ENCODE measurements around the gene PLA1A.

PLA1A gene

DNA sequence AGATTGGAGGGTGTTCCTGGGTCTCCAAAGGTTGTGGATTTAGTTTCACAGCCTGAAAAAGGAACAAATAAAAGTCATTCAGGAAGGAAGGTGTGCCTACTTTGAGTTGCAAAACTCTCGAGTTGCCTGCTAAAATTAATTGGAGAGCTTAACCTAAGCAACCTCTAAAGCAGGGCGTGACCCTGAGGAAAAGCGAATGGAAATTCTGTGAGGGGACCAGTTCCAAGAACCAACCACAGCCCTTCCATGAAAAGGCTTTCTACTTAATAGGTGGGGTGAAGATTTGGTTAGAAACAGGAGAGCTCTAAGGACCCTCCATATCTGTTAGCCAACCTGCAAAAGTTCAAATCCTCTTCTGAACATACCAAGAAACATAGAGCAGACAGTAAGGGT is 39.8 kb upstream of the PLA1A start:
- no peak for TF ChIP-seq FOXP2 (optimal IDR thresholded peaks at IDR 0.05; ENCODE audit: borderline replicate concordance, extremely low read depth, extremely low read length, insufficient read depth)
- no peak for TF ChIP-seq SIN3A (IDR thresholded peaks at IDR 0.05; ENCODE audit: borderline replicate concordance, insufficient read depth, low read length)
- TF ChIP-seq REST (IDR thresholded peaks at IDR 0.05; ENCODE audit: insufficient read depth in 1 of 2, low read depth in 2 of 2, low read length in 2 of 2), result no peak
- no peak for TF ChIP-seq TAF1 (IDR thresholded peaks at IDR 0.05; ENCODE audit: borderline replicate concordance, insufficient read depth, low read length)
- TF ChIP-seq POLR2AphosphoS5 (IDR thresholded peaks at IDR 0.05; ENCODE audit: low read depth, low read length), result no peak

DNA sequence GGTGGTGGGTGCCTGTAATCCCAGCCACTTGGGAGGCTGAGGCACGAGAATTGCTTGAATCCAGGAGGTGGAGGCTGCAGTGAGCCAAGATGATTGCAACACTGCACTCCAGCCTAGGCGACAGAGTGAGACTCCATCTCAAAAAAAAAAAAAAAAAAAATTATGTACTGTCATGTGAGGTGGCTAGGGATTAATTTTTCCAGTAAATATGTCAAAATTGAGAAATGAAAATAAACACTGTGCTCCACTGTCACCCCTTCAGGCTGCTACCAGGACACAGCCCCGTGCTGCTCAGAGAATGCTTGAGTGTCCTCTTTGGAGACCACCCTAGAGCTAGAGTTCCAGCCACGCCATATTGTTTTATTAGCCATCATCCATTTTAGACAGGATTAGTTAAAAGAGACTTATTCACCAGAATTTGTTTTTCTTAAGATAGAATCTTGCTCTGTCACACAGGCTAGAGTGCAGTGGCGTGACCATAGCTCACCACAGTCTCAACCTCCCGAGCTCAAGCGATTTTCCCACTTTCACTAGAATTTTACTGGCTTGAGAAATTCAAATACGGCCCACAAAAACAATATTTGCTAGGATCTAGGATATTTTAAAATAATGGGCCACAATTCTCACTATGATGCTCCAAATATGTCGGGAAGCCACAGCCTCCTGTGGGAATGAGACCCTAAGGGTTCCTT is 38.9 kb upstream of the PLA1A start:
- no peak for TF ChIP-seq SIN3A (IDR thresholded peaks at IDR 0.05; ENCODE audit: borderline replicate concordance, insufficient read depth, low read length)
- TF ChIP-seq POLR2AphosphoS5 (IDR thresholded peaks at IDR 0.05; ENCODE audit: low read depth, low read length), result no peak
- TF ChIP-seq FOXP2 (optimal IDR thresholded peaks at IDR 0.05; ENCODE audit: borderline replicate concordance, extremely low read depth, extremely low read length, insufficient read depth), result no peak
- TF ChIP-seq REST (IDR thresholded peaks at IDR 0.05; ENCODE audit: insufficient read depth in 1 of 2, low read depth in 2 of 2, low read length in 2 of 2), result no peak

- TF ChIP-seq TAF1 (IDR thresholded peaks at IDR 0.05; ENCODE audit: borderline replicate concordance, insufficient read depth, low read length), result no peak
- TF ChIP-seq POLR2AphosphoS5 (IDR thresholded peaks at IDR 0.05; ENCODE audit: low read depth, low read length), result no peak
- no peak for TF ChIP-seq SIN3A (IDR thresholded peaks at IDR 0.05; ENCODE audit: borderline replicate concordance, insufficient read depth, low read length)
- no peak for TF ChIP-seq REST (IDR thresholded peaks at IDR 0.05; ENCODE audit: insufficient read depth in 1 of 2, low read depth in 2 of 2, low read length in 2 of 2)
- no peak for TF ChIP-seq FOXP2 (optimal IDR thresholded peaks at IDR 0.05; ENCODE audit: borderline replicate concordance, extremely low read depth, extremely low read length, insufficient read depth)
Measured at GRCh38 chr3:119559441-119559963, 38.2 kb upstream of the PLA1A start, which contains the start of gene CD80. Gene CD80, minus strand, starts transcription at chr3:119559614. Its CDS starts 1,886 bp downstream, at chr3:119557728.

GRCh38 chr3:119560160-119560559 is 37.5 kb upstream of the PLA1A start:
- TF ChIP-seq FOXP2 (optimal IDR thresholded peaks at IDR 0.05; ENCODE audit: borderline replicate concordance, extremely low read depth, extremely low read length, insufficient read depth) (no peak), POLR2AphosphoS5 (IDR thresholded peaks at IDR 0.05; ENCODE audit: low read depth, low read length) (no peak)

DNA sequence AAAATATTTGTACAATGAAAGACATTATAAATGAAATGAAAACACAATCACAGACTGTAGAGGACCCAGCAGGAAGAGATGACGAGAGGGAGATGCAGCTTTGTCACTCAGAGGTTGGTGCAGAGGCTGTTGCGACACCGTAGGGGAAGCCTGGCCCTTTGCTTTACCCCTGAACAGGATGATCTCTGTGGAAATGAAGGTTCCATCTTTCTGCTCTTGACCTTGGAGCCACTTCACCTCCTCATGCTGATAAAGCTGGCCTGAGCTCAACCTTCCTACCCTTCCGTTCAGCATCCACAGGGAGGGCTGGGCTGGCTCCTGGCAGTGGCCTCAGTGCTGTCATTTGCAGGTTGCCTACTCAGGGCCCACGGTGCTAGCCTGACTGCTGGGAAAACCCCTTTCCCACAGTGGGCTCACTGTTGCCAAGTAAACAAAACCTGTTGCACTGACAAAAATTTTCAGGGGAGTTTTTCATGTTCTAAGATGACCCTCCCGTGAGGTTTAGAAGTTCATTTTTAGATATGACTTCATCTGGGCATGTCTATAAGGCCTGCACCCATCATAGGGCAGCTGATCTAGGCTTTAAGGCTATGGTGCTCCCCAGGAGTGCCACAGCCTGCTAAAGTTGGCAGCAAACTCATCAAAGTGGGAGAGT is 35.3 kb upstream of the PLA1A start:
- TF ChIP-seq SIN3A (IDR thresholded peaks at IDR 0.05; ENCODE audit: borderline replicate concordance, insufficient read depth, low read length) (no peak), TAF1 (IDR thresholded peaks at IDR 0.05; ENCODE audit: borderline replicate concordance, insufficient read depth, low read length) (no peak), POLR2AphosphoS5 (IDR thresholded peaks at IDR 0.05; ENCODE audit: low read depth, low read length) (no peak), REST (IDR thresholded peaks at IDR 0.05; ENCODE audit: insufficient read depth in 1 of 2, low read depth in 2 of 2, low read length in 2 of 2) (no peak), FOXP2 (optimal IDR thresholded peaks at IDR 0.05; ENCODE audit: borderline replicate concordance, extremely low read depth, extremely low read length, insufficient read depth) (no peak)
